GM18909 (cell line): ENCODE data around the gene ANO8.
A peak's percentile ranks its signal among the peaks of the same experiment; 100 is the strongest.
"Not testable (repeated sequence)": the region's sequence is repeated elsewhere in the genome, so short reads cannot be mapped to it uniquely, and the experiment has no call there.

ENCODE experiments used
- ATAC-seq: cut with Tn5 transposase; IDR thresholded peaks from one replicate; pipeline ENCODE4 v1.9.1; 2021; ENCODE audit warnings: mild to moderate bottlenecking; ENCODE audit not compliant: unreplicated experiment, poor library complexity

ANO8 gene

DNA sequence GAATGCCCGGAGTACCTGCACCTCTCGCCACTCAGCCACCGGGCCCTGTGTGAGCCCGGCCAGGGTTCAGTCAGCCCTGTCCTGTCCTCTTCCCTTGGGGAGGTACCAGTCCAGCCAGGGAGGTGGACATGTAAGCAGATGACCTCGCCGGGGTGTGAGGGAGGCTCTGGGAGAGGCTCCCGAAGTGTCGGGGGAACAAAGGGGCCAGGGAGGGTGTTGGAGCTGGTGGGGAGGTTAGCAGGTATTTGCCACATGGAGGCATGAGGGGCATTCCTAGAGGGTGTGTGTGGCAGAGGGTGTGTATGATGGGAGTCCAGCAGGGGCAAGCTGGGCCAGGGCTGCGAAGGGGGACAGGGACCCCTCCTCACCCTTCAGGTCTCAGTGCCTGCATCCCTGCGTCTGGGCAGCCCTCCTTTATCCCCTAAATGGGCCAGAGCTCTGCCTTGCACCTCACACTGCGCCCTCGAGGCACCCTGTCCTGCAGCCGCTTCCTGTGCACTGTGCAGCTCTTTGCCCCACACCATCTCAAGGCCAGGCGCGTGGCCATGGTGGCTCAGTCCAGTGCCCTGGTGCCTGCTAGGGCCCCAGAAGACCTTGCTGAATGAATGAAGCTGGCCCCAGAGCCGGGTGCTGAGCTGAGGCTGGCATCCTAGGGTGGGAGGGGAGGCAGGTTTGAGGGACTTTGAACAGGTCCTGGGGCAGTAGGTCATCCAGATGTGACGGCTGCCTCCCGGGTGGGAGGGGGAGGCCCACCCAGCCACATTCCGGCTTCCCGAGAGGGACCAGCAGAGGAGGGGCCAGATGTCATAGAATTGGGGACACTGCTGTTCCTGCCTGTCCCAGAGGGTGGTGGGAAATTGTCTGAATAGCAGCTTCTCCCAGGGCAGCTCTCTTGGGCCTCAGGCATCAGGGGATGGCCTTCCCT is 22.2 kb downstream of the ANO8 start:
- no peak for ATAC-seq

DNA sequence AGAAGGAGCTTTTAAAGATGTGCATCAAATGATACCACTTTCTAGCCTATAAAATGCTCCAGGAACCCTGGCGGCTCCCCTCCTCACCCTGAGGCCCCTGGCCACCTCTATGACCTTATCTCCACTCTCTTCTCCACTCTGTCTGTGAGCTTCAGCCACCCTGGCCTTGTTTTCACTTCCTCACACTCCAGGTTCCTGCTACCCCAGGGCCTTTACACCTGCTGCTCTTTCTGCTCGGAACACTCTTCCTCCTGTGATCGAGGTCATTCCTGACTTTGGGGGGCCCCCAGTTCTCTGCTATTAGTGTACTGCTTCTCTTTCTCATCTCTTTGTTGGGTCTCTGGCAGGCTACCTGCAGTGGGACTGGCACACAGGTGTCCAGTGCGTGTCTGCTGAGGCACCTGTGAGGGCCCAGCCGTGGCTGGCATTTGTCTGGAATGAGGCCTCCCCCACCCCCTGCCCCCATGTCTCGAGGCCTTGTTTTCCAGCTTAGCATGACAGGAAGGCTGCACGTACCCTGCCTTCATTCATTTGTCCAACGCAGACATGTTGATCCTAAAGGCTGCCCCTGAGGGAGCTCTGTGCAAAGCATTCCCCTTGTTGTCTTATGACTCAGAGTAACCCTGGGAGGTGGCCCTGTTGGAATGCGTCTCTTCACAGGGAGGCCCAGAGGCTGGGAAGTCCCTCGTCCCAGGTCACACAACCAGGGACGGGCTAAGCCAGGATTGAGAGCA is 23.0 kb downstream of the ANO8 start:
- ATAC-seq = no peak

DNA sequence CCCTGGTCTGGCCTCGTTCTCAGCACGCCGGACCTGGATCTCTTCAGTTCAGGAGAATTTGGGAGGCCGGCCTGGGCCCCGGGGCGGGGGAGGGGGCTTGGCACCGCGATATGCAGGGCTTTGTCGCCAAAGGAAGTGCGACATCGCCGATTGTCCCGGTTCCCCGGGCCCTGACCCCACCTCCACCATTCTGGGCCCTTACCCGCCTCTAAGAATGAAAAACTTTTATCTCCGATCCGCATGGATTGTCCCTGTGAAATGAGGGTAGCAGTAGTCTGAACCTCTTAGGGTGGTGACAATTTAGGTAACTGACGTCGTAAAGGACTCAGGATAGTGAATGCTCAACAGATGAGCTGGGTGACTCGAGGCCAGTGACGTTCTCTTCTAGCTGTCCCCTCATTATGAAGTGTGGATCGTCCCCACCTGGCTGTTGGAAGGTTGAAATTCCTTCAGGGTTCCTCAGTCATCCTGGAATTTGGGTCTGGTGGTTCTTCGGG is 24.6 kb downstream of the ANO8 start:
- ATAC-seq = no peak

DNA sequence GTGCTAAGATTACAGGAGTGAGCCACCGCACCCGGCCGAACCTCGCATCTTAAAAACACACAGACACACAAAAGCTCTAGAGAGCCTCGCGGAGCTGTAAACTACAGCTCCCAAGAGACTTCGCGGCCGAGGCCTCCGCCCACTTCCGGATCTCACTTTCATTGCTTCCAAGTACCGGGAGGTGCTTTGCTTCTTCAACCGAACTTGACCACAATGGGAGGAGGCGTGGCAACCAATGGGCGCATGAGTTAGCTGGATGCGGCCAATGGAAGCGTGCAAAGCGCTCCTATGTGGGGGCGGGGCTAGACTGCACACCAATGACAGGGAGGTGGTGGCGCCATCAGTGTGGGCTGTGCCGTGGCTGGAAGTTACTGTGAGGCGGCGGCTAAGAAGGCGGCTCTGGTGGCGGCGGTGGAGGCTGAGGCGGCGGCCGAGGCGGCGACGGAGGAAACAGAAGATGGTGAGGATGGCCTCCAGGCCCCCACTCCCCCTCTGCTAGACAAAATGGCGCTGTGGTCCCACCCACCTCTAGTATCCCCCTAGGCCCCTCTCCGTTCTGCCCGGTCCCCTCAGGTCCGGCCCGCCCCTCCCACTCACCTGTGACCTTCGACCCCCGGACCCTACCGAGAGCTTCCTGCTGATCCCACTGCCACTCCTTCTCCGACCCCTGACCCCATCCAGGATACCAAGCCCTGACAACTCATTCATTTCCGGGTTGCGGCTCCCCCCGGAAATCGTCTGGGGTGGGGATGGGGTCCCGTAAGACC is 25.3 kb downstream of the ANO8 start, which contains the start of gene DDA1:
TSS of gene DDA1 (plus strand) at position 366 of the 767 bp plus-strand sequence. CDS start at position 458, 92 bp downstream.
- peak; percentile 57 for ATAC-seq

DNA sequence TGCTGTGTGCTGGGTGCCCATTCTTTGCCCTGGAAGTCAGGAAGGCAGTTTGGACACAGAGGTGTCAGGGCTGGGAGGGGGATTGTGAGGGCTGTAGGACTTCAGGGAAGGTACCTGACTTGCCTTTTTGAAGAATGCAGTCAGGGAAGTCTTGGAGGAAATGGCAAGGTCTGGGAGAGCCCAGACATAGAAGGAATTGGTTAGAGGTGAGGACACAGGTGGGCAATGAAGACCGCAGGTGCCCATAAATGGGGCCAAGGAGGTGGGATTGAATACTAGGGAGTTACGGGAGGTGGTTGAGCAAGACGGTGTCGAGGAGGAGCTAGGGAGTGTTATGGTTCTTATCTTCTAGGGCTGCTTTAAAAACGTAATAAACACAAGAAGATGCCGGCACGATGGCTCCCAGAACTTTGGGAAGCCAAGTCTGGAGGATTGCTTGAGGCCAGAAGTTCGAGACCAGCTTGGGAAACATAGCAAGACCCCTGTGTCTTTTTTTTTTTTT is 26.7 kb downstream of the ANO8 start:
- no peak for ATAC-seq

DNA sequence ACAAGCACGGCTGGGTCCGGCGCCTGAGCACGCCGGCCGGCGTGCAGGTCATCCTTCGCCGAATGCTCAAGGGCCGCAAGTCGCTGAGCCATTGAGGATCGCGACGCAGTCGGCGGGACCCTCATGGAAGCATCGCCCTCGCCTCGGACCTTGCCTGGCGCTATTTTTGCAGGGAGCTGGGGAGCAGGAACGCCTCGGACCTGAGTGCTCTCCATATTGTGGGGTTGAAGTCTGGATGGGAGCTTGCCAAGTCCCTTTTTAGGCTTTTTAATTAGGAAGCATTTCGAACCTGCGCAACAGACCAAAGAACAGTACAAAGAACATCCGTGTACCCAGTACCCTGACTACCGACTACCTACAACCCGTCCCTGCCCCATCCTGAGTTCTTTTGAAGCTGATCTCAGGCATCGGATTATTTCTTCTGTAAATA is 28.4 kb downstream of the ANO8 start:
- no peak for ATAC-seq

DNA sequence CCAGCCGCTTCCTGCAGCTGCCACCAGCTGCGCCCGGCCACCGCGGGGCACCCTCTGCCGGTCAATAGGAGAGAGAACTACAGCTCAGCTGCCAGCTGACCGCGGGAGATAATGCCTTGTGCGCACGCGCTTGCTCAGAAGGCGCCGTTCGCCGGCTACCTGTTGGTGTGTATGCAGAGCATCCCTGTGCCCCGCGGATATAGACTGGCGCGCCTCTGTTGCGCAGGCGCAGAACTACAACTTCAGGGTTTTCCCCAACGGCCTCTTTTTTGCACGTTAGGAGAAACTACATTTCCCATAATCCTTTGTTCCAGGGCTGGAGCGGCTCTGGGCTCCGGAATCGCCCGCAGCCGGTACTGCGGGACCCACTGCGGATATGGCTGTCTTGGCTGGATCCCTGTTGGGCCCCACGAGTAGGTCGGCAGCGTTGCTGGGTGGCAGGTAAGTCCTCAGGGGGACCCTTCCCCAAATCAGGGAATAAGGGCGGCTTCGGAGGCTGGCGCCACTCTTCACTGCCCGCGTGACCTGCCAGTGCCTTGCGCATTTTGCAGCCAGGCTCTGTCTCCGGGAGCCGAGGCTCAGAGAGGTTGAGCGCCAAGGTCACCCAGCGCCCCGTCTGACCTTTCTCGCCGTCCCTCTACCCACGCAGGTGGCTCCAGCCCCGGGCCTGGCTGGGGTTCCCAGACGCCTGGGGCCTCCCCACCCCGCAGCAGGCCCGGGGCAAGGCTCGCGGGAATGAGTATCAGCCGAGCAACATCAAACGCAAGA is 29.0 kb downstream of the ANO8 start, which contains the start of gene MRPL34:
TSS of gene MRPL34 (plus strand) at position 356 of the 768 bp plus-strand sequence. CDS start at position 377, 21 bp downstream.
- peak; percentile 70 for ATAC-seq

DNA sequence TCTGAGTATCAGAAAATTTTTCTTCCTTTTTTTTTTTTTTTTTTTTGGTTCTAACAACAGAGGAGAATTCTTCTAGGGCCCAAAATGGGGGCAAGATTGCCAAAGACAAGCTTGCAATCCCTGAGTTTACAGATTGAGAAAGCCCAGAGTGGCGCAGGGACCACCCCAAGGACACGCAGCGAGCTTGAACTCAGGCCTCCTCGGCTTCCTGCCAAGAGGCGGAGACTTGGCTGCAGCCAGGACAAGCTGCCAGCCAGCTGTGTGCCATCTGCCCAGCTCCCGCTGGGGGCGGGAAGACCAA is 29.5 kb downstream of the ANO8 start:
- no peak for ATAC-seq

DNA sequence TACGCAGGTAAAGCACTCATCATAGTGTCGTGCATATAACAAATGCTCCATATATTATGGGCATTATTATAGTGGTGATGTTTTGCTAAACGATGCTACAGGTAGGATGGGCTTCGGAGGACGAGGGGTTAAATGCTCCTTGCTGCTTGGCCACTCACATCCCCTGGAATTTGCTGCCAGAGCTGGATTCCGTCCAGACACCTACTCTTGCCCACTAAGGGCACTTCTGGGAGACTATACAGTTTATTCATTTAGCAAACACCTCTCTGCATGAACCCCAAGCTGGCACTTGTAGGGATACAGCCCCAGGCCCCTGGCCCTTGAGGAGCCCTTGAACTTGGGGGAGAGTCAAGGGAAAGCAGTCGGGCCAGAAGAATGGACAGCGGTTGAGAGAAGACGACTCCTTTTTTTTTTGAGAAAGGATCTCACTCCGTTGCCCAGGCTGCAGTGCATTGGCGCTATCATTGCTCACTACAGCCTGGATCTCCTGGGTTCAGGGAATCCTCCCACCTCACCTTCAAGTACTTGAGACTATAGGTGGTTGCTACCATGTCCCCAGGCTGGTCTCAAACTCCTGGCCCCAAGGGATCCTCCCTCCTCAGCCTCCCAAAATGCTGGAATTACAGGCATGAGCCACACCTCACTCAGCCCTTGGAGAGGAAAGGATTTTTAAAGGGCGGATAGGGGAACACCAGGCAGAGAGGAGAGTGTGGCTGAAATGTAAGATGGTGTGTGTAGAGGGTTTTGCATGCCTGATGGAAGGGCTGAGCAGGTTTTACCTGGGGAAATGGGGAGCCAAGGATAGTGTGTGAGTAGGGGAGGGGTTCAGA is 30.1 kb downstream of the ANO8 start:
- no peak for ATAC-seq

DNA sequence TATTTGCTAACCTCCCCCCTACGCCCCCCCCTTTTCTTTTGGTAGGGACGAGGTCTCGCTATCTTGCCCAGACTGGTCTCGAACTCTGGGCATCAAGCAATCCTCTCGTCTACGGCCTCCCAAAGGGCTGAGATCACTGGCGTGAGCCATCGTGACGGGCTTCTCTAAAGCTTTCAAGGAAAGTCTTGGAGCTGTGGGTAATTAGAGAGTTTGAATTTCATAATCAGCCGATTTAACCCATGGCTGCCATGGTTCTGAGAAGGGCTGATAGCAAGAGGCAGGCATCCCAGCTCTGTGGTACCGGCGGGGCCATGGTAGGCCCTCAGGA is 30.8 kb downstream of the ANO8 start:
- ATAC-seq = no peak

DNA sequence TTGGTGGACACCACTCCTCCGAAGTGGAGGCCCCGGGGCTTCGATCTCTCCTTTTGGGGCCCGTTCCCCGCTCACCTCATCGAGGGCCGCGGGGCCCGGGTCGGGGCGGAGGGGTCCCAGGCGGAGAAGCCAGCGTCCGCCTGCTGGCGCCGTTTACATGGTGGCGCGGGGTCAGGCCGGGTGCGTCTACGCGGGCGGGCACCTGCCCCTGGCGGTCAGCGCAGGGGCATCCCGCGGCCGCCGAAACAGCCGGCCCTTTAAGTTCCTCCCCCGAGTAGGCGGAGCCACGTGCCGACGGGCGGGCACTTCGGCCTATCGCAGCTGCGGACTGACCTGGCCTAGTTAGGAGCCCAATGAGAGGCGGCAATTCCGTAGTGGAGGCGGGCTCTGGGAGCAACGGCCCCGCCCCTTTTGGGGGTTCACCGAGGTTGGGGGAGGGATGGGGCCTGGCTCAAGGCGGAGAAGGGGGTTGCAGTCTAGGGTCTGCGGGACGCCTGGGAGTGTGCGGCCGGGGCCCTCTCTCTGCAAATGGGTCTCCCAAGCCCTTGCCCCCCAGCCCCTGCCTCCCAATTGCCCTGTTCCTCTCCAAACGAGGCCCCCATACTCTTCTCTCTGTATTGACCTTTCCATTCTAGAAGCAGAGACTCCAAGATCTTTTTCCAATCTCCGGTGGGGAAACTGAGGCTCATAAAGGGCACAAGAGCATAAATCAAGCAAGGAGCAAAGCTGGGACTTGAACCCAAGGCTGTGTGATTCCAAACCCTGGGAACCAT is 31.3 kb downstream of the ANO8 start, which contains the start of gene ABHD8:
TSS of gene ABHD8 (minus strand) at position 259 of the 773 bp plus-strand sequence. CDS start 1,809 bp downstream, outside the sequence.
- peak; percentile 57 for ATAC-seq

DNA sequence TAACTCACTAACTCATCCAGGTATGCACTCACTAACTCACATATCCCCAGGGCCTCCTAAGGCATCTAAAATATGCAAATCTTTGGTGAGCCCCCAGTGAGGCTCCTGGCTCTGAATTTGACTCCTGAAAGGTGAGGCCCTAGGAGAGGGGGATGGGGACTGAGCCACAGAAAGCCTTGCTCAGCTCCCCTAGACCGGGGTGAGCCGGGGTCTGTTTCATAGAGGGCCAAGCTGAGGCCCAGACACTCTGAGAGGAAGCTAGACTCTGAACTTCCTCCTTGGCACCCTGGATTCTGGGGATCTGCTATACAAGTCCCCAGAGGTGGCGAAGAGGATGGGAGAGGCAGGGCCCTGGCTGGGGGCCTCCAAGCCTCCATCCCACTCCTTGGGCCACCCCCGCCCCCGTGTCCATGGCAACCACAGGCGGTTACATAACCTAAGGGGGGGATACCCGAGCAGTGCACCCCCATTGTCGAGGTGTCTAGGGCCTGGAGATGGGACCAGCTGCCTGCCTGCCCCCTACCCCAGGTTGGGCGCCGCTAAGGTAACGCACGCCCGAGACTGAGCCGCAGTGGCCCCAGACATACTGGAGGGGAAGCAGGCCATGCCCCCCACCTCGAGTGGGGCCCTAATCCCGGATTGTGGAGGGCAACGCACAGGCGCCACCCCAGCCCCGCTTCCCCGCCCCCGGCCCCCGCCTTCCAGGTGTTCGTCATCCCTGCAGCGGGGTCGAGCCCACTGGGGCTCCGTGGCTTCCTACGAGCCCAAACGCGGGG is 32.1 kb downstream of the ANO8 start:
- ATAC-seq = no peak

DNA sequence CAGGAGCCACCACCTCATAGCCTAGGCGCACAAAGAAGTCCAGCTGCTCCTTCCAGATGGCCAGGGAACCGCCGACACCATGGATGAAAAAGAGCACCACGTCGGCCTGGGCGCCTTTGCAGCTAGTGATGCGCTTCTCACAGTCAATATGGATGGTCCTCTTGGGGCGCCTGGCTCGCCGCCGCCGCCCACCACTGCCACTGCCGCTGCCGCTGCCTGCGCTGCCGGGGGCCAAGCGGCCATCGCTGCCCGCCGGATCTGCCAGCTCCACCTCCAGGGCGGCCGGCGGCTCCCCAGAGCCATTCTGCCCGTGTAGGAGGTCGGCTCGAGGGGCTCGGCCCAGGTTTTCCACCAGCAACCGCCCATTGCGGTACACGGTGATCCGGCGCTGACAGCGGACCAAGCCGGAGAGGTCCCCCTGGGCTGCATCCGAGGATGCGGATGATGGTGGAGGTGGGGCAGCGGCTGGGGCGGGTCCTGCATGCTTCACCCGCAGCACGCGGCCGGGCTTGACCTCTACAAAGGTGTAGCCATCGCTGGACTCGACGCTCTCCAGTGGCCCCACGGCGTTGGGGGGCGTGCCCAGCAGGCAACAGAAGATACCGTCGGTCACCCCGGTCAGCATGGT is 33.5 kb downstream of the ANO8 start:
- ATAC-seq = no peak

DNA sequence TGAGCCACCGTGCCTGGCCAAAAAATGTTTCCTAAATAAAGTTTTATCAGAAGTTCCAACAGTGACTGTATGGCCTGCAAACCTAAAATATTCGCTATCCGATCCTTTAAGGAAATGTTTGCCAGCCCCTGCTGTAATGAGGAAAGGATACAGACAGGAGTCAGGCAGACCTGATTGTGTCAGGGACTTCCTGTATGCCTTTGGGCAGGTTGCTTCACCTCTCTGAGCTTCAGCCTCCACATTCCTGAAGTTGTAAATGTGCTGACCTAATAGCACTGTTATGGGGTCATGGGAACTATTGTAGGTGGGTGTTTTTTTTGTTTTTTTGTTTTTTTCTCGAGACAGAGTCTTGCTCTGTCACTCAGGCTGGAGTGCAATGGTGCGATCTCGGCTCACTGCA is 37.7 kb downstream of the ANO8 start:
- ATAC-seq = no peak

DNA sequence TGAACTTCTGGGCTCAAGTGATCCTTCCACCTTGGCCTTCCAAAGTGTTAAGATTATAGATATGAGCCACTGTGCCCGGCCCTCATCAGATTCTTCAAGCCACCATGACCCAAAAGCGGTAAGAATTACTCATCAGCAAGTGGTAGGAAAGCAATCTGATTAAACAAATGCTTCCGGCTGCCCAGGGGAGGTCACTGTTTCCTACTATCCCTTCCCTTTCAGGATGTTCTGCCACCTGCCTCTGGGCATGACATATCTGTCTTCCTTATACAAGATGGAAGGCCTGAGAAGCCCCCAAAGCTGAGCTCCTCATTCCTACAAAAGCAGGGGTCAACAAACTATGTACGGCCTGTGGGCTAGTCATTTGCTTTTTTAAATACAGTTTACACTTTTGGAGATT is 38.4 kb downstream of the ANO8 start:
- ATAC-seq = no peak

DNA sequence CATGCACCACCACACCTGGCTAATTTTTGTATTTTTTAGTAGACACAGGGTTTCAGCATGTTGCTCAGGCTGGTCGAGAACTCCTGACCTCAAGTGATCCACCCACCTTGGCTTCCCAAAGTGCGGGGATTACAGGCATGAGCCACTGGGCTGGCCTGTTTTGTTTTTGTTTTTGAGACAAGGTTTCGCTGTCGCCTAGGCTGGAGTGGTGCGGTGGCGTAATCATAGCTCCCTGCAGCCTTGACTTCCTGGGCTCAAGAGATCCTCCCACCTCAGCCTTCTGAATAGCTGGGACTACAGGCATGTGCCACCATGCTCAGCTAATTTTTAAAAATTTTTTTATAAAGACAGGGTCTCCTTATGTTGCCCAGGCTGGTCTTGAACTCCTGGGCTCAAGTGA is 39.1 kb downstream of the ANO8 start:
- not testable (repeated sequence) for ATAC-seq
